DOHH2 (cell line): ENCODE measurements around the gene EIF2D.

ENCODE experiments used
- H3F3A ChIP-seq: fragments of 200-600 bp; sonication (generic), shearing (Covaris generic); 2 replicates; pipeline ENCODE4 v1.6.0; 2016; ENCODE audit warnings: antibody characterized with exemption, mild to moderate bottlenecking; ENCODE audit not compliant: control insufficient read depth, insufficient read depth
- H3K27ac ChIP-seq: fragments of 200-600 bp; sonication (generic); 2 replicates; pipeline ENCODE4 v1.5.1; 2014; ENCODE audit warnings: low read depth, mild to moderate bottlenecking, low read length, moderate library complexity
- H3K27me3 ChIP-seq: fragments of 200-600 bp; sonication (generic); 2 replicates; pipeline ENCODE4 v1.6.1; 2014; ENCODE audit warnings: mild to moderate bottlenecking, low read length, mixed read lengths; ENCODE audit not compliant: control insufficient read depth
- H3K36me3 ChIP-seq: fragments of 200-600 bp; sonication (generic); 2 replicates; pipeline ENCODE4 v1.6.1; 2014; ENCODE audit warnings: mild to moderate bottlenecking, low read length, moderate library complexity, mixed read lengths; ENCODE audit not compliant: control insufficient read depth
- H3K4me1 ChIP-seq: fragments of 200-600 bp; sonication (generic); 2 replicates; pipeline ENCODE4 v1.6.1; 2014; ENCODE audit warnings: mild to moderate bottlenecking, low read length, mixed read lengths; ENCODE audit not compliant: control insufficient read depth
- H3K4me2 ChIP-seq: fragments of 200-600 bp; sonication (generic); 2 replicates; pipeline ENCODE4 v1.6.0; 2014; ENCODE audit warnings: mild to moderate bottlenecking, low read length, moderate library complexity
- H3K4me3 ChIP-seq: fragments of 200-600 bp; sonication (generic); 2 replicates; pipeline ENCODE4 v1.5.1; 2014; ENCODE audit warnings: mild to moderate bottlenecking, low read length, mixed read lengths
- H3K79me2 ChIP-seq: fragments of 200-600 bp; sonication (generic); 2 replicates; pipeline ENCODE4 v1.6.1; 2014; ENCODE audit warnings: mild to moderate bottlenecking, low read length, mixed read lengths; ENCODE audit not compliant: control insufficient read depth
- H3K9me2 ChIP-seq: fragments of 200-600 bp; sonication (generic); replicated peaks from 2 replicates; pipeline ENCODE4 v1.6.1; 2014; ENCODE audit warnings: mild to moderate bottlenecking, low read length, mixed read lengths; ENCODE audit not compliant: control insufficient read depth
- H3K9me3 ChIP-seq: fragments of 200-600 bp; sonication (generic); 2 replicates; pipeline ENCODE4 v1.6.1; 2014; ENCODE audit warnings: antibody characterized with exemption, low read length, mixed read lengths; ENCODE audit not compliant: control insufficient read depth, insufficient read depth
- H4K20me1 ChIP-seq: fragments of 200-600 bp; sonication (generic); 2 replicates; pipeline ENCODE4 v1.6.0; 2014; ENCODE audit warnings: low read depth, mild to moderate bottlenecking, antibody characterized with exemption, low read length, moderate library complexity; ENCODE audit not compliant: control insufficient read depth, insufficient read depth
- CTCF ChIP-seq: fragments of 200-600 bp; sonication (generic); IDR thresholded peaks from one replicate; pipeline ENCODE4 v1.5.1; 2014; ENCODE audit warnings: antibody characterized with exemption, mild to moderate bottlenecking, low read depth, low read length; ENCODE audit not compliant: poor library complexity, severe bottlenecking
- EZH2phosphoT487 ChIP-seq: fragments of 200-600 bp; sonication (generic); IDR thresholded peaks from 2 replicates; pipeline ENCODE4 v1.6.1; 2017; ENCODE audit warnings: borderline replicate concordance, mild to moderate bottlenecking, antibody characterized with exemption, low read length, moderate library complexity, mixed read lengths

EIF2D gene

GRCh38 chr1:206584683-206585082 is 27.6 kb downstream of the EIF2D start:
- Histone ChIP-seq H3K36me3 (peaks cover 50% of the 10 kb centered on the region), H3K4me3 (no peak overlapping the region), H3F3A (no peaks in the 10 kb centered on the region), H3K9me2 (no peaks in the 10 kb centered on the region), H3K9me3 (no peaks in the 10 kb centered on the region), H3K27me3 (no peaks in the 10 kb centered on the region), H3K4me1 (peaks cover 13% of the 10 kb centered on the region), H3K4me2 (no peak overlapping the region), H4K20me1 (no peaks in the 10 kb centered on the region), H3K27ac (no peak overlapping the region), H3K79me2 (peaks cover 9% of the 10 kb centered on the region; the same call in 1 of the 2 replicates)
- no peak for TF ChIP-seq EZH2phosphoT487
- TF ChIP-seq CTCF = no peak

GRCh38 chr1:206583707-206584648 is 28.3 kb downstream of the EIF2D start:
- H3K79me2 ChIP-seq = peaks cover 12% of the 10 kb centered on the region; the same call in 1 of the 2 replicates
- H3K27me3 ChIP-seq = no peaks in the 10 kb centered on the region
- H3K4me1 ChIP-seq = peaks cover 18% of the 10 kb centered on the region
- peaks cover 46% of the 10 kb centered on the region for H3K36me3 ChIP-seq
- peaks cover 3% of the 10 kb centered on the region; the same call in 1 of the 2 replicates for H4K20me1 ChIP-seq
- no peaks in the 10 kb centered on the region for H3K9me2 ChIP-seq
- 0 out of 2 replicates have a peak, but pooled peaks cover 4% of the 10 kb centered on the region for H3F3A ChIP-seq
- peak; percentile 98 for TF ChIP-seq CTCF
- TF ChIP-seq EZH2phosphoT487 = no peak
- no peak overlapping the region for H3K4me3 ChIP-seq
- H3K9me3 ChIP-seq = no peaks in the 10 kb centered on the region
- no peak overlapping the region for H3K4me2 ChIP-seq
- no peak overlapping the region for H3K27ac ChIP-seq

- Histone ChIP-seq H3K4me1 (peaks cover 18% of the 10 kb centered on the region), H3F3A (0 out of 2 replicates have a peak, but pooled peaks cover 7% of the 10 kb centered on the region), H3K4me2 (no peak overlapping the region), H4K20me1 (peaks cover 4% of the 10 kb centered on the region; the same call in 1 of the 2 replicates), H3K36me3 (peaks cover 41% of the 10 kb centered on the region), H3K4me3 (no peak overlapping the region), H3K9me3 (no peaks in the 10 kb centered on the region), H3K27ac (no peak overlapping the region), H3K27me3 (no peaks in the 10 kb centered on the region), H3K79me2 (peaks cover 12% of the 10 kb centered on the region; the same call in 1 of the 2 replicates), H3K9me2 (no peaks in the 10 kb centered on the region)
- TF ChIP-seq CTCF (no peak), EZH2phosphoT487 (no peak)
Measured at GRCh38 chr1:206582971-206583706, 29.1 kb downstream of the EIF2D start.
